ENCODE results near the gene RAMACL.

DNA sequence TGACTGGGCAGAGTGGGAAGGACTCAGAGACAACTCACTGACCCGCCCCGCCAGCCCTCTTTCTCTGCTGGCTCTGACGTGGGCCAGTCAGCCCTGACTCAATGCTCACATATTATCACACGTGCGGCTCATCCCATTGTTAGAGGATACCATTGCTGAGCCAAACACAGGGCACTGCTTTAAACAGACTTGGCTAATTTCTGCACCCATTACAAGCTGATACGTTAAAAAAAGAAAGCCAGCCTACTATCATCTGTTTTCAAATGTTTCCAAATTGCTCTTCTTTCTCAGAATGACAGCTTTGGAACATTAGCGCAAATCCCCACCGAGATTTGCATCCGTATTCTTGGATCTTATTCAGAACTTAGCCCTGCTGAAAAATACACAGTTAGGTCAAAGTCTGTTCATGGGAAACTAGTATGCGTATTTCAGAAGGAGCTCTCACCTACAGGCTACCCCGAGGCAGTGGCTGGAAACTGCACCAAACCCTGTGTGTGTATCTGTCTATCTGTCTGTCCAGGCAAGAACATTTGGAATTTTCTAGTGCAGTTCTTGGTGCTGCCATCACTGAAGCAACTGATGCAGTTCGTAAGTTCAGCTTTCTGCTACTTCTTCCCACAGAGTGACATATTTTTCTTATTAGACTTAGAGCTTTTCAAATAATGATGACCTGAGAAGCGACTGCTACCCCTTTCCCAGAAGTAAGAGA, 32.8 kb downstream of the RAMACL start:
- TF ChIP-seq, protein P1, sequence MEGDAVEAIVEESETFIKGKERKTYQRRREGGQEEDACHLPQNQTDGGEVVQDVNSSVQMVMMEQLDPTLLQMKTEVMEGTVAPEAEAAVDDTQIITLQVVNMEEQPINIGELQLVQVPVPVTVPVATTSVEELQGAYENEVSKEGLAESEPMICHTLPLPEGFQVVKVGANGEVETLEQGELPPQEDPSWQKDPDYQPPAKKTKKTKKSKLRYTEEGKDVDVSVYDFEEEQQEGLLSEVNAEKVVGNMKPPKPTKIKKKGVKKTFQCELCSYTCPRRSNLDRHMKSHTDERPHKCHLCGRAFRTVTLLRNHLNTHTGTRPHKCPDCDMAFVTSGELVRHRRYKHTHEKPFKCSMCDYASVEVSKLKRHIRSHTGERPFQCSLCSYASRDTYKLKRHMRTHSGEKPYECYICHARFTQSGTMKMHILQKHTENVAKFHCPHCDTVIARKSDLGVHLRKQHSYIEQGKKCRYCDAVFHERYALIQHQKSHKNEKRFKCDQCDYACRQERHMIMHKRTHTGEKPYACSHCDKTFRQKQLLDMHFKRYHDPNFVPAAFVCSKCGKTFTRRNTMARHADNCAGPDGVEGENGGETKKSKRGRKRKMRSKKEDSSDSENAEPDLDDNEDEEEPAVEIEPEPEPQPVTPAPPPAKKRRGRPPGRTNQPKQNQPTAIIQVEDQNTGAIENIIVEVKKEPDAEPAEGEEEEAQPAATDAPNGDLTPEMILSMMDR (IDR thresholded peaks at IDR 0.05), result no peak
- TF ChIP-seq POLR2AphosphoS5 (IDR thresholded peaks at IDR 0.05; ENCODE audit: low read depth, low read length) (no peak), SIN3A (IDR thresholded peaks at IDR 0.05; ENCODE audit: borderline replicate concordance, insufficient read depth, low read depth, low read length) (no peak)
